ENCODE measurements around the gene CEP128.

CEP128 gene

DNA sequence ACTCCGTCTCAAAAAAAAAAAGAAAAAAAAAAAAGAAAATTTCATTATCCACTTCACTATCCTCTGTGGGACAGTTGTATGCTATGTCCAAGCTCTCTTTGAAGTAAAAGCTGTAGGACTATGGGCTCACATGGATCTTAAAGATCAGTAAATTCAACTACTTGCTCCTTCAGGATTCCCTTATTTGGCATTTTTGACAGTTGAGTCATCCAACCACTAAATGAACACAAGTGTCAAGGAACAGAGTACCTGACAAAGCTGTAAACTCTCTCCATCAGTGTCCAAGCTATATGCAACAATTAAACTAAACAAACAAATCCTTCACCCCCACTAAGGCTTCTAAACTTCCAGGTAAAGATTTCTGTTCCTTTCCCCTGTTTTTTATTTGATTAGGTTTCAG lies 177.0 kb downstream of the CEP128 start:
- no peak for TF ChIP-seq CTCF (IDR thresholded peaks at IDR 0.05)
- Histone ChIP-seq H3K27ac (no peak overlapping the region), H3K4me3 (ENCODE audit: low read depth in 1 of 2, low read length in 1 of 2) (no peak overlapping the region), H3K4me1 (ENCODE audit: control insufficient read depth in 1 of 2, insufficient read depth in 1 of 2, low read depth in 1 of 2, low read length in 1 of 2) (no peaks in the 10 kb centered on the region), H3K9me3 (no peaks in the 10 kb centered on the region), H3K27me3 (no peaks in the 10 kb centered on the region), H3K36me3 (no peaks in the 10 kb centered on the region)

DNA sequence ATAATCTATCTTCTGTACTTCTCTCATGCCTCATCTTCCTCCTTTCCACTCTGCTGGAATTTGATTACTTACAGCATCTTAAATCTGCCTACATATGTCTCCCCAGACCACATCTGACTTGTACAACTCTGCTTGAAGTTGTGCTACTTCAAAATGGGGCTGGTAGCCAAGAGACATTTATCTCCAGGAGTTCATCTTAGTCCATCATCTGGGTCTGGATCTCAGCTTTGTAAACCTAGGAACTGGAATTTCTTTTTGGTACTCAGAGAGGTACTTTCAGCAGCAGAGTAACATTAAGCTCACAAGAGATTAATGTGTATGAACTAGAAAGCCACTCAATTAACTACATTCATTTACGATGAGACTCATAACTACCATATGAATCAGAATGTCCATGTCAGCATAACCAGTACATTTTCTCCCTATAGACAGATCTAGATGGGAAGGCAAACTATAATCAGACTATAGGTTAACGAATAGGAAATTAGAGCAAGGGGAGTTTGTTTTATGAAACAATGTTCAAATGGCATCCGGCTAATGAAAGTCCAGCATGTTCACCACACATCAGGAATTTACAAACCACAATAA lies 178.8 kb downstream of the CEP128 start:
- no peaks in the 10 kb centered on the region for H3K36me3 ChIP-seq
- TF ChIP-seq CTCF (IDR thresholded peaks at IDR 0.05): no peak

DNA sequence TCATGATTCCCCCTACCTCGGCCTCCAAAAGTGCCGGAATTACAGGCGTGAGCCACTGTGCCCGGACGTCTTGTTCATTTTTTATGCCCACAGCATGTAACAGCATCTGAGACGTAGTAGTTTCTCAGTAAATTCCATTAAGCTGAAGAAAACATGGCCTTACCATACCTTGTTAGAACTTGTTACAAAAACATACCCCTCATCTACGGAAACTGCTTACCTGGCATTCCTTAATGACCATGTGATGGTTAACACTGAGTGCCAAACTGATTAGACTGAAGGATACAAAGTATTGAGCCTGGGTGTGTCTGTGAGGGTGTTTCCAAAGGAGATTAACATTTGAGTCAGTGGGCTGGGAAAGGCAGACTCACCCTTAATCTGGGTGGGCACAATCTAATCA lies 186.8 kb downstream of the CEP128 start:
- peaks cover 5% of the 10 kb centered on the region for H3K36me3 ChIP-seq
- H3K27ac ChIP-seq: no peak overlapping the region
- H3K4me3 ChIP-seq (ENCODE audit: low read depth in 1 of 2, low read length in 1 of 2): no peak overlapping the region
- no peaks in the 10 kb centered on the region for H3K9me3 ChIP-seq
- TF ChIP-seq CTCF (IDR thresholded peaks at IDR 0.05): no peak
- H3K27me3 ChIP-seq: no peaks in the 10 kb centered on the region
- H3K4me1 ChIP-seq (ENCODE audit: control insufficient read depth in 1 of 2, insufficient read depth in 1 of 2, low read depth in 1 of 2, low read length in 1 of 2): no peaks in the 10 kb centered on the region

More for the DNA sequence above, 178.8 kb downstream of the CEP128 start:
- no peaks in the 10 kb centered on the region for H3K9me3 ChIP-seq
- no peaks in the 10 kb centered on the region for H3K27me3 ChIP-seq
- H3K4me1 ChIP-seq (ENCODE audit: control insufficient read depth in 1 of 2, insufficient read depth in 1 of 2, low read depth in 1 of 2, low read length in 1 of 2): no peaks in the 10 kb centered on the region
- H3K27ac ChIP-seq: no peak overlapping the region
- no peak overlapping the region for H3K4me3 ChIP-seq (ENCODE audit: low read depth in 1 of 2, low read length in 1 of 2)

DNA sequence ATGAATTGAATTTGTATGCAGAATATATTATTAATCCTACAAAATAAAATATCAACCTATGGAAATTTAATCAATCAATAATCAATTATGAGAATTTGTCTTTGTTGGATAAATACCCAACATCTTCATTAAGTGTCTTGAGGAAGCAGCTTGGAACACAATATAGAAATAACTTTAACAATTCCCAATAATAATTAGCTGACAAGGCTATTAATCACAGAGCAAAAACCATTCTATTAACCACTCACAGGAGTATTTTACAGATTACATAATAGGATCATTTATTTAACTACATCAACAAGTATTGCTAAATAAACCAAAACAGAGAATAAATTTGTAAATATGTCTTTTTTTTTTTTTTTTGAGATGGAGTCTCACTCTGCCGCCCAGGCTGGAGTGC lies 190.3 kb downstream of the CEP128 start:
- H3K27me3 ChIP-seq: no peaks in the 10 kb centered on the region
- no peak overlapping the region for H3K4me3 ChIP-seq (ENCODE audit: low read depth in 1 of 2, low read length in 1 of 2)
- H3K9me3 ChIP-seq: no peaks in the 10 kb centered on the region
- H3K36me3 ChIP-seq: peaks cover 5% of the 10 kb centered on the region
- TF ChIP-seq CTCF (IDR thresholded peaks at IDR 0.05): no peak
- H3K4me1 ChIP-seq (ENCODE audit: control insufficient read depth in 1 of 2, insufficient read depth in 1 of 2, low read depth in 1 of 2, low read length in 1 of 2): no peaks in the 10 kb centered on the region
- no peak overlapping the region for H3K27ac ChIP-seq

GRCh38 chr14:80726211-80726610 lies 215.3 kb downstream of the CEP128 start:
- no peak for TF ChIP-seq CTCF (IDR thresholded peaks at IDR 0.05)

DNA sequence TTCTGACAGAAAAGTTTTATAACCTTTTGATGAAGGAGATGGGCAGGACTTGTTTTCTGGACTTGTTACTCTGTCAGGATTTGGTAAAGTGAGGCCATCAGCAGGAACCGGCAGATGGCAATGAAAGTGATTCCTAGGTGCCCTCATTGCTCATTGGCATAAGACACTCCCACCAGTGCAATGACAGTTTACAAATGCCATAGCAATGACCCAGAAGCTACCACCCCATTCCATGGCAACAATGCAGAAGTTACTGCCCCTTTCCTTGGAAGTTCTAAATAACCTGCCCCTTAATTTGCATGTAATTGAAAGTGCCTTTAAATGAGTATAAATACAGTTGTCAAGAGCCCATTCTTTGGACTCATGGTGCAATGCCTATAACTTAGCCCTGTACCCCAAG lies 222.6 kb downstream of the CEP128 start:
- Histone ChIP-seq H3K4me1 (ENCODE audit: control insufficient read depth in 1 of 2, insufficient read depth in 1 of 2, low read depth in 1 of 2, low read length in 1 of 2) (no peaks in the 10 kb centered on the region), H3K27ac (no peak overlapping the region), H3K36me3 (no peaks in the 10 kb centered on the region), H3K4me3 (ENCODE audit: low read depth in 1 of 2, low read length in 1 of 2) (no peak overlapping the region), H3K27me3 (no peaks in the 10 kb centered on the region), H3K9me3 (no peaks in the 10 kb centered on the region)
- TF ChIP-seq CTCF (IDR thresholded peaks at IDR 0.05): no peak

More at GRCh38 chr14:80726211-80726610, 215.3 kb downstream of the CEP128 start:
- no peaks in the 10 kb centered on the region for H3K9me3 ChIP-seq
- H3K4me3 ChIP-seq (ENCODE audit: low read depth in 1 of 2, low read length in 1 of 2): no peak overlapping the region
- H3K36me3 ChIP-seq: no peaks in the 10 kb centered on the region
- no peaks in the 10 kb centered on the region for H3K27me3 ChIP-seq
- H3K4me1 ChIP-seq (ENCODE audit: control insufficient read depth in 1 of 2, insufficient read depth in 1 of 2, low read depth in 1 of 2, low read length in 1 of 2): no peaks in the 10 kb centered on the region
- H3K27ac ChIP-seq: no peak overlapping the region
